GM23338 (cell line): ENCODE results near the gene TAC3. TPM values are rescaled to one million over a fixed set of nuclear protein-coding genes. Genes with fewer than 3 reads are reported as not detected.
"Not testable (repeated sequence)": the region's sequence is repeated elsewhere in the genome, so short reads cannot be mapped to it uniquely, and the experiment has no call there.

Source experiments
- ATAC-seq: fragments of 200-7000 bp; cut with Tn5 transposase; 3 replicates; pipeline ENCODE4 v1.9.1; 2020
- DNase-seq: peaks from one replicate; pipeline ENCODE4 v3.0.0-alpha.2; 2015; ENCODE audit warnings: low spot score
- H2AFZ ChIP-seq: fragments of 200-600 bp; sonication (generic); 2 replicates; pipeline ENCODE4 v1.8.0; 2016; ENCODE audit warnings: antibody characterized with exemption, mild to moderate bottlenecking, moderate library complexity
- H3F3A ChIP-seq: fragments of 200-600 bp; sonication (generic); replicated peaks from 2 replicates; pipeline ENCODE4 v1.8.0; 2017; ENCODE audit warnings: antibody characterized with exemption, mixed run types, low read depth
- H3K27ac ChIP-seq: fragments of 200-600 bp; sonication (generic); 2 replicates; pipeline ENCODE4 v1.6.1; 2016; ENCODE audit warnings: low read depth
- H3K27me3 ChIP-seq: fragments of 200-600 bp; sonication (generic); 2 replicates; pipeline ENCODE4 v1.8.0; 2016; ENCODE audit warnings: mild to moderate bottlenecking, mixed run types, moderate library complexity; ENCODE audit not compliant: insufficient read depth
- H3K36me3 ChIP-seq: fragments of 200-600 bp; sonication (generic); 2 replicates; pipeline ENCODE4 v1.8.0; 2016; ENCODE audit warnings: mild to moderate bottlenecking; ENCODE audit not compliant: insufficient read depth
- H3K4me1 ChIP-seq: fragments of 200-600 bp; sonication (generic); 2 replicates; pipeline ENCODE4 v1.8.0; 2016; ENCODE audit warnings: mild to moderate bottlenecking, moderate library complexity; ENCODE audit not compliant: insufficient read depth
- H3K4me2 ChIP-seq: fragments of 200-600 bp; sonication (generic); 2 replicates; pipeline ENCODE4 v1.7.1; 2017; ENCODE audit warnings: mixed run types
- H3K4me3 ChIP-seq: fragments of 200-600 bp; sonication (generic); 2 replicates; pipeline ENCODE4 v1.6.1; 2016; ENCODE audit warnings: mixed run types
- H3K79me2 ChIP-seq: fragments of 200-600 bp; sonication (generic); replicated peaks from 2 replicates; pipeline ENCODE4 v1.8.0; 2017; ENCODE audit warnings: mild to moderate bottlenecking; ENCODE audit not compliant: insufficient read depth
- H3K9me2 ChIP-seq: fragments of 200-600 bp; sonication (generic); 2 replicates; pipeline ENCODE4 v1.8.0; 2017; ENCODE audit not compliant: insufficient read depth
- H4K20me1 ChIP-seq: fragments of 200-600 bp; sonication (generic); replicated peaks from 2 replicates; pipeline ENCODE4 v1.8.0; 2017; ENCODE audit warnings: mild to moderate bottlenecking; ENCODE audit not compliant: insufficient read depth
- H3K27ac Mint-ChIP-seq: 2 replicates; pipeline ENCODE4 v1.8.0; 2020; ENCODE audit warnings: inconsistent platforms, mild to moderate bottlenecking, moderate library complexity, mixed read lengths
- H3K27me3 Mint-ChIP-seq: 3 replicates; pipeline ENCODE4 v1.8.0; 2022; ENCODE audit warnings: low read depth, mild to moderate bottlenecking, moderate library complexity, mixed read lengths, inconsistent platforms; ENCODE audit not compliant: insufficient read depth, poor library complexity
- H3K36me3 Mint-ChIP-seq: 3 replicates; pipeline ENCODE4 v1.8.0; 2021; ENCODE audit warnings: low read depth, mild to moderate bottlenecking, inconsistent platforms, moderate library complexity, mixed read lengths
- H3K4me1 Mint-ChIP-seq: 3 replicates; pipeline ENCODE4 v1.8.0; 2020; ENCODE audit warnings: mild to moderate bottlenecking, inconsistent platforms, mixed read lengths
- H3K4me3 Mint-ChIP-seq: 3 replicates; pipeline ENCODE4 v1.8.0; 2021; ENCODE audit warnings: moderate library complexity, mild to moderate bottlenecking, inconsistent platforms, mixed read lengths
- H3K9me3 Mint-ChIP-seq: 3 replicates; pipeline ENCODE4 v1.8.0; 2020; ENCODE audit warnings: moderate library complexity, mild to moderate bottlenecking, inconsistent platforms, mixed read lengths
- polyA plus RNA-seq: library from polyadenylated mRNA; unstranded; fragments of >200 nt; fragmentation: Nextera tagmentation; extraction: Ambion mirVana; gene quantifications from 2 replicates; pipeline ENCODE4 v1.2.1, GENCODE V29; 2016
- total RNA-seq: library from RNA; depleted of rRNA; stranded (reverse); fragments of >200 nt; shearing (Covaris generic); gene quantifications from 2 replicates; pipeline ENCODE4 v1.2.3, GENCODE V29; 2014; rRNA removed

The TAC3 gene
- total and polyA plus RNA-seq, 2 experiments from 2014 or later: 11.9 to 35.1 TPM

- ATAC-seq: not testable (repeated sequence)
- H3K36me3 Mint-ChIP-seq: peaks cover 15% of the 10 kb centered on the region; the same call in 1 of the 3 replicates
Measured at GRCh38 chr12:56968910-56969309, 47.4 kb downstream of the TAC3 start.

DNA sequence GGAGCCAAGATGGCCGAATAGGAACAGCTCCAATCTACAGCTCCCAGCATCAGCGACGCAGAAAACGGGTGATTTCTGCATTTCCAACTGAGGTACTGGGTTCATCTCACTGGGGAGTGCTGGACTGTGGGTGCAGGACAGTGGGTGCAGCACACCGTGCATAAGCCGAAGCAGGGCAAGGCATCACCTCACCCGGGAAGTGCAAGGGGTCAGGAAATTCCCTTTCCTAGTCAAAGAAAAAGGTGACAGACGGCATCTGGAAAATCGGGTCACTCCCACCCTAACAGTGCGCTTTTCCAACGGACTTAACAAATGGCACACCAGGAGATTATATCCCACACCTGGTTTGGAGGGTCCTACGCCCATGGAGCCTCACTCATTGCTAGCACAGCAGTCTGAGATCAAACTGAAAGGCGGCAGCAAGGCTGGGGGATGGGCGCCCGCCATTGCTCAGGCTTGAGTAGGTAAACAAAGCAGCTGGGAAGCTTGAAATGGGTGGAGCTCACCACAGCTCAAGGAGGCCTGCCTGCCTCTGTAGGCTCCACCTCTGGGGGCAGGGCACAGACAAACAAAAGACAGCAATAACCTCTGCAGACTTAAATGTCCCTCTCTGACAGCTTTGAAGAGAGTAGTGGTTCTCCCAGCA is 50.2 kb downstream of the TAC3 start:
- not testable (repeated sequence) for H3K79me2 ChIP-seq, H3K27ac ChIP-seq, ATAC-seq, H3F3A ChIP-seq, H3K27ac Mint-ChIP-seq, H3K4me3 ChIP-seq, H3K27me3 Mint-ChIP-seq, H3K36me3 ChIP-seq, H2AFZ ChIP-seq, H3K4me1 ChIP-seq, H3K4me2 ChIP-seq, H3K27me3 ChIP-seq, H3K4me1 Mint-ChIP-seq, DNase-seq, H3K4me3 Mint-ChIP-seq, H3K9me2 ChIP-seq, H4K20me1 ChIP-seq
- Mint-ChIP-seq H3K9me3 (peaks cover 52% of the 10 kb centered on the region), H3K36me3 (peaks cover 24% of the 10 kb centered on the region; the same call in 1 of the 3 replicates)

More at GRCh38 chr12:56968910-56969309, 47.4 kb downstream of the TAC3 start:
- H3K4me3 ChIP-seq, H3K27ac ChIP-seq, H3K4me1 Mint-ChIP-seq, H3F3A ChIP-seq, DNase-seq, H3K36me3 ChIP-seq, H3K4me3 Mint-ChIP-seq, H3K27ac Mint-ChIP-seq, H4K20me1 ChIP-seq, H3K4me2 ChIP-seq, H3K79me2 ChIP-seq, H3K9me2 ChIP-seq, H3K27me3 Mint-ChIP-seq, H2AFZ ChIP-seq, H3K27me3 ChIP-seq, H3K4me1 ChIP-seq: not testable (repeated sequence)
- H3K9me3 Mint-ChIP-seq: peaks cover 31% of the 10 kb centered on the region

- not testable (repeated sequence) for H3F3A ChIP-seq, H3K4me3 ChIP-seq, H3K4me1 ChIP-seq, H3K27ac Mint-ChIP-seq, H3K36me3 ChIP-seq, H2AFZ ChIP-seq, H3K79me2 ChIP-seq, H3K9me2 ChIP-seq, H3K27ac ChIP-seq, H3K4me1 Mint-ChIP-seq, H3K27me3 ChIP-seq, H3K4me3 Mint-ChIP-seq, H3K4me2 ChIP-seq, ATAC-seq, DNase-seq, H3K27me3 Mint-ChIP-seq, H4K20me1 ChIP-seq
- peaks cover 60% of the 10 kb centered on the region for H3K9me3 Mint-ChIP-seq
- H3K36me3 Mint-ChIP-seq: peaks cover 24% of the 10 kb centered on the region; the same call in 1 of the 3 replicates
Measured at GRCh38 chr12:56965124-56965523, 51.2 kb downstream of the TAC3 start.

GRCh38 chr12:56963557-56963956 is 52.8 kb downstream of the TAC3 start:
- H3K36me3 Mint-ChIP-seq: peaks cover 24% of the 10 kb centered on the region; the same call in 2 of the 3 replicates
- not testable (repeated sequence) for H3K27me3 ChIP-seq, DNase-seq, H3K27ac Mint-ChIP-seq, H3K4me1 Mint-ChIP-seq, H3K4me3 ChIP-seq, H3K27me3 Mint-ChIP-seq, H3K9me2 ChIP-seq, H3K4me3 Mint-ChIP-seq, H3K4me2 ChIP-seq, ATAC-seq, H3K36me3 ChIP-seq, H3K4me1 ChIP-seq, H2AFZ ChIP-seq, H3F3A ChIP-seq, H3K79me2 ChIP-seq, H3K27ac ChIP-seq, H4K20me1 ChIP-seq
- peaks cover 76% of the 10 kb centered on the region for H3K9me3 Mint-ChIP-seq

- not testable (repeated sequence) for H3F3A ChIP-seq, DNase-seq, H3K4me3 Mint-ChIP-seq, H3K27me3 ChIP-seq, H3K27ac Mint-ChIP-seq, H3K27ac ChIP-seq, H3K4me2 ChIP-seq, H2AFZ ChIP-seq, H3K4me3 ChIP-seq, H3K27me3 Mint-ChIP-seq, H3K4me1 ChIP-seq, H3K36me3 ChIP-seq, ATAC-seq, H3K79me2 ChIP-seq, H3K4me1 Mint-ChIP-seq, H3K9me2 ChIP-seq, H4K20me1 ChIP-seq
- Mint-ChIP-seq H3K9me3 (peaks cover 84% of the 10 kb centered on the region), H3K36me3 (peaks cover 30% of the 10 kb centered on the region)
Measured at GRCh38 chr12:56962247-56962646, 54.1 kb downstream of the TAC3 start.

Other genes with a start within 250 kb of the TAC3 start
- gene SDR9C7, start 82.1 kb downstream of the TAC3 start, total RNA-seq: not detected in 2 replicates
- 0.12 TPM in 1 of 2 replicates, not detected in the other for gene SDR9C7, start 82.1 kb downstream of the TAC3 start, polyA plus RNA-seq
- gene RDH16, start 58.9 kb downstream of the TAC3 start, total RNA-seq: 0.62 and 0.66 TPM in 2 replicates
- gene RDH16, start 58.9 kb downstream of the TAC3 start, polyA plus RNA-seq: 0.28 and 0.52 TPM in 2 replicates
- gene ZBTB39, start 10.0 kb downstream of the TAC3 start, total RNA-seq: 24.1 and 26.7 TPM in 2 replicates
- 5.5 and 6.6 TPM in 2 replicates for gene ZBTB39, start 10.0 kb downstream of the TAC3 start, polyA plus RNA-seq
- not detected in 2 replicates for gene MYO1A, start 33.6 kb upstream of the TAC3 start, total RNA-seq
- not detected in 2 replicates for gene MYO1A, start 33.6 kb upstream of the TAC3 start, polyA plus RNA-seq
- 35.0 and 36.3 TPM in 2 replicates for gene NEMP1, start 62.3 kb upstream of the TAC3 start, total RNA-seq
- gene NEMP1, start 62.3 kb upstream of the TAC3 start, polyA plus RNA-seq: 10.3 and 11.9 TPM in 2 replicates
- 19.8 and 20.8 TPM in 2 replicates for gene NAB2, start 72.6 kb upstream of the TAC3 start, total RNA-seq
- gene NAB2, start 72.6 kb upstream of the TAC3 start, polyA plus RNA-seq: 6.5 and 6.6 TPM in 2 replicates
- 26.3 and 28.1 TPM in 2 replicates for gene STAT6, start 94.8 kb upstream of the TAC3 start, total RNA-seq
- 11.0 and 14.3 TPM in 2 replicates for gene STAT6, start 94.8 kb upstream of the TAC3 start, polyA plus RNA-seq
- gene LRP1, start 112.0 kb upstream of the TAC3 start, total RNA-seq: 130 and 145 TPM in 2 replicates
- gene LRP1, start 112.0 kb upstream of the TAC3 start, polyA plus RNA-seq: 26.6 and 29.9 TPM in 2 replicates
- not detected in 2 replicates for gene LRP1-AS, start 131.1 kb upstream of the TAC3 start, total RNA-seq
- gene LRP1-AS, start 131.1 kb upstream of the TAC3 start, polyA plus RNA-seq: 0.86 TPM in 1 of 2 replicates, not detected in the other
- 1.5 and 4.5 TPM in 2 replicates for gene NXPH4, start 200.3 kb upstream of the TAC3 start, total RNA-seq
- gene NXPH4, start 200.3 kb upstream of the TAC3 start, polyA plus RNA-seq: 0.89 and 1.1 TPM in 2 replicates
- gene SHMT2, start 213.2 kb upstream of the TAC3 start, total RNA-seq: 363 and 387 TPM in 2 replicates
- gene SHMT2, start 213.2 kb upstream of the TAC3 start, polyA plus RNA-seq: 125 and 131 TPM in 2 replicates
- gene STAC3, start 234.7 kb upstream of the TAC3 start, total RNA-seq: 1.2 and 3.0 TPM in 2 replicates
- gene STAC3, start 234.7 kb upstream of the TAC3 start, polyA plus RNA-seq: 0.48 and 0.59 TPM in 2 replicates